HepG2 (cell line): ENCODE measurements around the gene NMT2. TPM values are rescaled to one million over a fixed set of nuclear protein-coding genes. Genes with fewer than 3 reads are reported as not detected.

Source experiments
- ELF3 ChIP-seq: IDR thresholded peaks from 2 replicates; pipeline ENCODE4 v1.6.1; 2016; ENCODE audit warnings: missing genetic modification reagents, missing compliant biosample characterization
- FIP1L1 ChIP-seq: fragments of 200-400 bp; formaldehyde crosslinking; IDR thresholded peaks from 2 replicates; pipeline ENCODE4 v1.6.1; 2018; ENCODE audit warnings: low read depth, mild to moderate bottlenecking, low read length, moderate library complexity, borderline replicate concordance; ENCODE audit not compliant: insufficient read depth
- JUN ChIP-seq: sonication (generic); formaldehyde crosslinking; IDR thresholded peaks from 2 replicates; pipeline ENCODE4 v1.4.0; 2020; ENCODE audit warnings: mild to moderate bottlenecking, missing genetic modification reagents
- NR1H2 ChIP-seq: sonication (generic); formaldehyde crosslinking; IDR thresholded peaks from 2 replicates; pipeline ENCODE4 v1.8.1; 2022; ENCODE audit warnings: low read depth, missing genetic modification reagents, borderline replicate concordance
- POLR2A ChIP-seq, 2 experiments: IDR thresholded peaks; 2 replicates each; pipeline ENCODE4 v1.6.1; 2011; ENCODE audit warnings: low read depth in 2 of 2, low read length in 2 of 2, mild to moderate bottlenecking in 1 of 2, moderate library complexity in 1 of 2; ENCODE audit not compliant: insufficient read depth in 1 of 2
- ZNF142 ChIP-seq: sonication (generic); formaldehyde crosslinking; IDR thresholded peaks from 2 replicates; pipeline ENCODE4 v1.4.0; 2020; ENCODE audit warnings: missing genetic modification reagents
- ZNF331 ChIP-seq: sonication (generic); formaldehyde crosslinking; IDR thresholded peaks from 2 replicates; pipeline ENCODE4 v1.4.0; 2020; ENCODE audit warnings: missing genetic modification reagents
- ZNF713 ChIP-seq: sonication (generic); formaldehyde crosslinking; IDR thresholded peaks from 2 replicates; pipeline ENCODE4 v1.4.0; 2020; ENCODE audit warnings: mild to moderate bottlenecking, missing genetic modification reagents
- ZNF724P ChIP-seq: sonication (generic); formaldehyde crosslinking; IDR thresholded peaks from 2 replicates; pipeline ENCODE4 v1.8.0; 2022; ENCODE audit warnings: missing genetic modification reagents, borderline replicate concordance
- polyA plus RNA-seq, 8 experiments: library from polyadenylated mRNA; depleted of rRNA in 3 of 8; stranded (reverse) in 7 of 8; unstranded in 1 of 8; fragments of >200 nt; fragmentation: Illumina TruSeq in 4 of 8; extraction: Trizol in 4 of 8; gene quantifications; 2 replicates each; pipeline versions ENCODE4 v1.2.1 to v1.2.3, GENCODE V29; 2011 to 2016; ENCODE audit warnings: low read depth in 4 of 8, missing spikeins in 1 of 8, mixed read lengths in 1 of 8; ENCODE audit not compliant: insufficient read depth in 1 of 8
- total RNA-seq, 5 experiments: library from RNA; depleted of rRNA; stranded (reverse); fragments of >200 nt; fragmentation: Illumina TruSeq; extraction: Trizol; gene quantifications; 2 replicates each; pipeline ENCODE4 v1.2.3, GENCODE V29; 2016; ENCODE audit warnings: low read depth in 1 of 5

Gene NMT2
- total and polyA plus RNA-seq, 2 of the 13 experiments (the other 11 are each of a cell fraction or from before 2014, with no cell fraction given): 10.1 to 23.8 TPM

DNA sequence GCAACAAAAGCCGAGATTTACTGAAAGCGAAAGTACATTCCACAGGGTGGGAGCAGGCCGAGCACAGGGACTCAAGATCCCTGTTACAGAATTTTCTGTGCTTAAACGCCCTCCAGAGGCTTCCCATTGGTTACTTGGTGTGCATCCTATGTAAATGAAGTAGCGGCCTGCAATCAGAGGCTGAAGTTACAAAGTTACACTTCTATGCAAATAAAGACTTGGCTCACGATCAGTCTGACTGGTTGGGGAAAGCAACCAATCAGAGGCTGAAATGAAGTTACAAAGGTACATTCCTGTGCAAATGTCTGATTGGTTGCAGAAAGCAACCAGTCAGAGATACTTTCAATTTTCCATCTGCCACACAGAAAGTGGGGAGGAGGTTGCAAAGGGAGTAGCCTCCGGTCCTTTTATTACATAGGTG lies 84.0 kb downstream of the NMT2 start (continued):
- TF ChIP-seq ZNF142 (no peak), POLR2A (IDR thresholded peaks at IDR 0.05; ENCODE audit: insufficient read depth in 1 of 2, low read depth in 2 of 2, low read length in 2 of 2) (peak; percentile 41 to 47; a peak in 3 of 4 replicates), ZNF331 (no peak), FIP1L1 (no peak), ELF3 (CRISPR knock-in tag) (no peak), NR1H2 (CRISPR knock-in tag) (no peak), ZNF713 (CRISPR knock-in tag) (no peak), JUN (CRISPR knock-in tag) (no peak), ZNF724P (no peak)
